Activated CD8-positive, alpha-beta T cell treated with anti-CD3 and anti-CD28 coated beads for 36 hours (primary cell): ENCODE results near the gene TMC3. TPM values are rescaled to one million over a fixed set of nuclear protein-coding genes. Genes with fewer than 3 reads are reported as not detected.
"Not testable (repeated sequence)": the region's sequence is repeated elsewhere in the genome, so short reads cannot be mapped to it uniquely, and the experiment has no call there.

Source experiments
- ATAC-seq: fragments of 200-7000 bp; cut with Tn5 transposase; one replicate; pipeline ENCODE4 v1.10.0; 2021; ENCODE audit warnings: mild to moderate bottlenecking, moderate library complexity
- CTCF ChIA-PET: fragments of 350-600 bp; sonication (Branson Sonifier 250); formaldehyde crosslinking; loops from one replicate; lab custom pipeline; 2021; ENCODE audit warnings: antibody characterized with exemption; lab: Charles Lee
- POLR2A ChIA-PET: fragments of 350-600 bp; sonication (Branson Sonifier 250); formaldehyde crosslinking; loops from one replicate; lab custom pipeline; 2021; ENCODE audit warnings: antibody characterized with exemption; lab: Charles Lee
- DNase-seq: peaks from one replicate; pipeline ENCODE4 v3.0.0-alpha.2; 2020
- H3K27ac Mint-ChIP-seq: one replicate; pipeline ENCODE4 v1.8.0; 2021; ENCODE audit warnings: mild to moderate bottlenecking, mixed read lengths
- H3K27me3 Mint-ChIP-seq: one replicate; pipeline ENCODE4 v1.8.0; 2021; ENCODE audit warnings: mixed read lengths
- H3K36me3 Mint-ChIP-seq: one replicate; pipeline ENCODE4 v1.8.0; 2021; ENCODE audit warnings: low read depth, mixed read lengths
- H3K4me1 Mint-ChIP-seq: one replicate; pipeline ENCODE4 v1.8.0; 2021; ENCODE audit warnings: low read depth, mixed read lengths
- H3K4me3 Mint-ChIP-seq: one replicate; pipeline ENCODE4 v1.8.0; 2021; ENCODE audit warnings: mild to moderate bottlenecking, moderate library complexity, mixed read lengths
- H3K9me3 Mint-ChIP-seq: one replicate; pipeline ENCODE4 v1.8.0; 2021; ENCODE audit warnings: mixed read lengths
- CTCF ChIP-seq: fragments of 200-600 bp; IDR thresholded peaks from one replicate; pipeline ENCODE4 v1.8.0; 2022; ENCODE audit warnings: antibody characterized with exemption, mild to moderate bottlenecking
- intact Hi-C: fragments of 100-400 bp; cut with micrococcal nuclease; formaldehyde crosslinking; loops from one replicate; pipeline ENCODE4 v1.10.0; 2022
- total RNA-seq, 2 experiments: library from RNA; stranded (reverse); gene quantifications; one replicate each; pipeline ENCODE4 v1.2.3, GENCODE V29; 2021

TMC3 gene
- total RNA-seq, 2 experiments from 2014 or later: not detected

DNA sequence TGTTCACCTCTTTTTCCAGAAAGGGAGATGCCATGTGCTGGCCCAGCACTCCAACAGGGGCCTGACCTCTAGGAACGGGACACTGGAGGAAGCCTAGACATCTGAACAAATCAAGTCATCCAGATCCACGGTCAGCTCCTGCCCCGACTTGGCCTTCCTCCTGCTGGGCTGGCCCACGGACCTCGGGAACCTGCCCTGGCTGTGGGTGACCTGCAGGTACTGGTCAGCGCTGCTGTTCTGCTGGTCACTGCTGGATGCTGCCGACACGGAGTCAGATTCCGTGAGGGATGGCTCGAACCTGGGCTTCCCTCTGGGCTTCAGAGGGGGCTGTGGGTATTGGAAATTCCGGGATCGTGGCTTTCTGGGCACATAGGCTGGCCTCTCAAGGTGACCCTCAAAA lies 41.7 kb downstream of the TMC3 start:
- Mint-ChIP-seq H3K4me1 (peaks cover 15% of the 10 kb centered on the region), H3K27me3 (no peaks in the 10 kb centered on the region), H3K36me3 (no peaks in the 10 kb centered on the region), H3K27ac (no peak overlapping the region), H3K9me3 (no peaks in the 10 kb centered on the region), H3K4me3 (no peak overlapping the region)
- CTCF ChIA-PET: interaction anchor here (3.3 to 3.5 kb wide), 2 partner anchors 57 to 66 kb away, joined by 15 to 19 read pairs; no protein-coding TSS in a partner anchor
- POLR2A ChIA-PET: interaction anchor here (1.1 kb wide), 1 partner anchor 8 kb away, joined by 3 read pairs; the partner anchor contains the start of gene STARD5
- no peak for ATAC-seq
- DNase-seq: no peak
- intact Hi-C loops: loop anchor here (5.0 kb wide), 1 partner anchor 55 kb away; no protein-coding TSS in a partner anchor
- TF ChIP-seq CTCF: no peak

DNA sequence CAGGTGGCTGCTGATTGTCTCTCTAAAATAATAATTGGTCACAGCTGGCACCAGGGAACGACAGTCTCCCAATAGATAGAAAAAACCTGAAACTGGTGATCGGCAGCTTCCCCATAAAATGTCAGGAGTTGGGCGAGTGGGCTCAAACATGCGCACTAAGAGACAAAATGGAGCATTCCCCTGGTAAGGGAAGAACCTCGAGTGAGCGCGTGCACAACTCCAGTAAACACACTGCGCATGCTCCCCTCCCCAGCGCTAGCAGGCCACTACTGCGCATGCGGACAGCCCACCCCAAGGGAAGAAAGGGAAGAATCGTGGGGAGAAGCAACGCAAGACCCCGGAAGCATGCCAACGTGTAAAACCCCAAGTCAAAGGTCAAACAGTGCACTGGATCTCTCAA lies 42.4 kb downstream of the TMC3 start:
- Mint-ChIP-seq H3K36me3 (no peaks in the 10 kb centered on the region), H3K27ac (no peak overlapping the region), H3K27me3 (no peaks in the 10 kb centered on the region), H3K4me3 (no peak overlapping the region), H3K4me1 (peaks cover 18% of the 10 kb centered on the region), H3K9me3 (no peaks in the 10 kb centered on the region)
- ChIA-PET CTCF (interaction anchor here (3.3 to 3.5 kb wide), 2 partner anchors 57 to 66 kb away, joined by 15 to 19 read pairs; no protein-coding TSS in a partner anchor), POLR2A (interaction anchor here (0.8 kb wide), 1 partner anchor 37 kb away, joined by 3 read pairs; no protein-coding TSS in a partner anchor)
- intact Hi-C loops: loop anchor here (5.0 kb wide), 1 partner anchor 54 kb away; no protein-coding TSS in a partner anchor
- TF ChIP-seq CTCF: no peak
- ATAC-seq: no peak
- no peak for DNase-seq

DNA sequence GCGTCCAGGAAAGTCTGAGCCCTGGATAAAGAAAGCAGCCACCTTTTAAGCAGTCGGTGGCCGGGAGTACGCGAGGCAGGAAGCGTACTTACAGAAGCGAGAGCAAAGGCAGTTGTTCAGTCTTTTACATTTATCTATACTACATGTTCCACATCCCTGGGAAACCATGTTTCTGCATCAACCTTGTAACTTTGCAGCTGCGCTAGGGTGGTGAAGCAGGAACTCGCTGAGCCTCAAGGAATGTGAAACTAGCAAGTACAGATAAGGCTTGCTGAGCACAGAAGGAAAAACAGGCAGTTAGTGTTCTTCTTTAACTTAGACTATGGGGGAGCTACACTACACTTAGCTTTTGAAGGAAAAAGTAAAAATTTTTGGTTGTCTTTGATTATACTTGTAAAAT lies 42.9 kb downstream of the TMC3 start:
- not testable (repeated sequence) for H3K27ac Mint-ChIP-seq, ATAC-seq, H3K4me3 Mint-ChIP-seq, DNase-seq, H3K36me3 Mint-ChIP-seq, H3K27me3 Mint-ChIP-seq, H3K9me3 Mint-ChIP-seq
- POLR2A ChIA-PET: interaction anchor here (0.8 kb wide), 1 partner anchor 37 kb away, joined by 3 read pairs; no protein-coding TSS in a partner anchor
- CTCF ChIA-PET: interaction anchor here (3.3 to 3.5 kb wide), 2 partner anchors 56 to 65 kb away, joined by 15 to 19 read pairs; no protein-coding TSS in a partner anchor
- intact Hi-C loops: loop anchor here (5.0 kb wide), 1 partner anchor 54 kb away; no protein-coding TSS in a partner anchor
- H3K4me1 Mint-ChIP-seq: peaks cover 18% of the 10 kb centered on the region

GRCh38 chr15:81330366-81331090 lies 43.5 kb downstream of the TMC3 start:
- DNase-seq: no peak
- no peaks in the 10 kb centered on the region for H3K27me3 Mint-ChIP-seq
- peaks cover 19% of the 10 kb centered on the region for H3K4me1 Mint-ChIP-seq
- ChIA-PET POLR2A (no interaction called here), CTCF (interaction anchor here (3.3 to 3.5 kb wide), 2 partner anchors 55 to 64 kb away, joined by 15 to 19 read pairs; no protein-coding TSS in a partner anchor)
- no peak for TF ChIP-seq CTCF
- intact Hi-C loops: loop anchor here (5.0 kb wide), 1 partner anchor 53 kb away; no protein-coding TSS in a partner anchor
- H3K4me3 Mint-ChIP-seq: no peak overlapping the region
- no peak for ATAC-seq
- no peak overlapping the region for H3K27ac Mint-ChIP-seq
- no peaks in the 10 kb centered on the region for H3K36me3 Mint-ChIP-seq
- no peaks in the 10 kb centered on the region for H3K9me3 Mint-ChIP-seq

DNA sequence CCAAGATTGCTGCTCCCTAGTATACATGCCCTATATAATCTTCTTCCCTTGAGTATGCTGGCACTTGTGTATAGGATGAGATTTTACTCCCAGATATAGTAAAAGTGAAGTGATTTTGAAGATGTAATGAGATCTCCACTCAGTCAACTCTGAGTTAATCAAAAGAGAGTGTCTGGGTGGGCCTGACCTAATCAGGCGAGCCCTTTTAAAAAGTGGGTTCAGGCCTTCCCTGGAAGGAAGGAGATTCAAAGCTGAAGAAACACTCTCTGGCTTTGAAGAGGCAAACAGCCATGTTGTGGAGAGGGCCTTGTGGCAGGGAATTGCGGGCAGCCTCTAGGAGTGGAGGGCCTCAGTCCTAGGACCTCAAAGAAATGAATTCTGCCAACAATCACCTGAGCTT lies 44.6 kb downstream of the TMC3 start:
- H3K4me3 Mint-ChIP-seq: no peak overlapping the region
- no peak for TF ChIP-seq CTCF
- ATAC-seq: no peak
- POLR2A ChIA-PET: interaction anchor here (1.5 kb wide), 1 partner anchor 28 kb away, joined by 4 read pairs; no protein-coding TSS in a partner anchor
- no peaks in the 10 kb centered on the region for H3K36me3 Mint-ChIP-seq
- intact Hi-C loops: no loop called here
- peaks cover 27% of the 10 kb centered on the region for H3K4me1 Mint-ChIP-seq
- no peak overlapping the region for H3K27ac Mint-ChIP-seq
- no peaks in the 10 kb centered on the region for H3K27me3 Mint-ChIP-seq
- CTCF ChIA-PET: interaction anchor here (3.3 to 3.5 kb wide), 2 partner anchors 54 to 63 kb away, joined by 15 to 19 read pairs; no protein-coding TSS in a partner anchor
- no peak for DNase-seq
- no peaks in the 10 kb centered on the region for H3K9me3 Mint-ChIP-seq
